ENCODE measurements around the gene UBE3B.
"Not testable (repeated sequence)": the region's sequence is repeated elsewhere in the genome, so short reads cannot be mapped to it uniquely, and the experiment has no call there.

Gene UBE3B

GRCh38 chr12:109473006-109473405, 4.4 kb upstream of the UBE3B start:
- DNase-seq (ENCODE audit: low read depth in 2 of 2), result no peak

DNA sequence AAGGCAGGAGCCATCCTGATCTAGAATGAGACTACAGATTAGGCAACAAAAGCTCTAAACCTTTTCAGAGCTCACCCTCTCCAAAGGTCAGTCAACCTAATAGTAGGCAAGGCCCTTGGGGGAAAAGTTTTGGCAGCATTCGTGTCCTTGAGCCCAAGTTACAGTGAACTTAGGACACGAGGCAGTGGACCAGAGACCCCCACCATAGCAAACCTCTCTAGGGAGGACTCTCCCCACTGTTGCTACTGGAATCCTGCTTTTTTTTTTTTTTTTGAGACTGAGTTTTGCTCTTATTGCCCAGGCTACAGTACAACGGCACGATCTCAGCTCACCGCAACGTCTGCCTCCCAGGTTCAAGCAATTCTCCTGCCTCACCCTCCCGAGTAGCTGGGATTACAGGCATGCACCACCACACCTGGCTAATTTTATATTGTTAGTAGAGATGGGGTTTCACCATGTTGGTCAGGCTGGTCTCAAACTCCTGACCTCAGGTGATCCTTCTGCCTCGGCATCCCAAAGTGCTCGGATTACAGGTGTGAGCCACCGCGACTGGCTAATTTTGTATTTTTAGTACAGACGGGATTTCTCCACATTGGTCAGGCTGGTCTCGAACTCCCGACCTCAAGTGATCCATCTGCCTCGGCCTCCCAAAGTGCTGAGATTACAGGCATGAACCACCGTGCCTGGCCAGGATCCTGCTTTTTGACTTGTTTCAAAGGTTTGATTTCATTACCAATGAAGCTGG, 3.7 kb upstream of the UBE3B start:
- DNase-seq (ENCODE audit: low read depth in 2 of 2), result not testable (repeated sequence)

DNA sequence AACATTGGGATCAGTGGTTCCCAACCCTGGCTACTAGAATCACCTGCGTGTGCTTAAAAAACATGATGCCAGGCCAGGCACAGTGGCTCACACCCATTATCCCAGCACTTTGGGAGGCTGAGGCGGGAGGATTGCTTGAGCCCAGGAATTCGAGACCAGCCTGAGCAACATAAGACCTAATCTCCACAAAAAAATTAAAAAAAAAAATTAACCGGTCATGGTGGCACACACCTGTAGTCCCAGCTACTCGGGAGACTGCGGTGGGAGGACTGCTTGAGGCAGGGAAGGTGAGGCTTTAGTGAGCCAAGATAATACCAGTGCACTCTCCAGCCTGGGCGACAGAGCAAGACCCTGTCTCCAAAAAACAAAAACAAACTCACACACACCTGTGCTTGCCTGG, 2.3 kb upstream of the UBE3B start:
- DNase-seq (ENCODE audit: low read depth in 2 of 2), result no peak

- no peak for DNase-seq (ENCODE audit: low read depth in 2 of 2)
Measured at GRCh38 chr12:109475993-109476806, 1.2 kb upstream of the UBE3B start.

DNA sequence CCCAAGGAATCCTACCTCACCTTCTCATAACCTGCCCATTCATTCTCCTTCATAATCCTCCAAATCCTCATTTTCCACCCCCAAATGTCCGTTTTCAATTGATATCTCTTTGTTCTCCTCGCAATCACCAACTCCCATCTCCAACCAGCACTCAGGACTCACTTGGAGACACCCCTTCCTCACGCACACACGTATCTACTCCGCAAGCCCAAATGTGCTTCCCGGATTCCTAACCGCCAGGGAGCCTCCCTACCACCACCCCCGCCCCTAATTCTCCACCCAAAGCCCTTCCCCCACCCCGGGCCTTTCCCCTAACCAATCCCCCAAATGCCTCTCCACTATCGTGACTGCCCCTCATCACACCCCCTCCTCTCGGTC, 638 bp upstream of the UBE3B start:
- no peak for DNase-seq (ENCODE audit: low read depth in 2 of 2)

DNA sequence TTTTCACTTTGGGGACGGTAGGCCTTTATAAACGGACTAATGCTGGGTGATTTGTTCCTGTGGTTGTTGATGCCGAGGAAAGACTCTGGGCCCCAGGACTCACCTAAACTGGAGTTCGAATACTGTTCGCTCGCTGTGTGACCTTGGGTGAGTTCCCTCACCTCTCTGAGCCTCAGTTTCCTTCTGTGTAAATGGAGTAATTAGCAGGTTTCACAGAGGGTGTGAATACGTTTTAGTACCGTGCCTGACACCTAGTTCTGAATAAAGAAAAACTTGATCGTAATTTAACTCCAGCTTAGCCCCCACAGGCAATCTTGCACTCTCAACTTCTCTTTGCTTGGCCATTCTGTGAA, 505 bp downstream of the UBE3B start:
- DNase-seq (ENCODE audit: low read depth in 2 of 2), result no peak

DNA sequence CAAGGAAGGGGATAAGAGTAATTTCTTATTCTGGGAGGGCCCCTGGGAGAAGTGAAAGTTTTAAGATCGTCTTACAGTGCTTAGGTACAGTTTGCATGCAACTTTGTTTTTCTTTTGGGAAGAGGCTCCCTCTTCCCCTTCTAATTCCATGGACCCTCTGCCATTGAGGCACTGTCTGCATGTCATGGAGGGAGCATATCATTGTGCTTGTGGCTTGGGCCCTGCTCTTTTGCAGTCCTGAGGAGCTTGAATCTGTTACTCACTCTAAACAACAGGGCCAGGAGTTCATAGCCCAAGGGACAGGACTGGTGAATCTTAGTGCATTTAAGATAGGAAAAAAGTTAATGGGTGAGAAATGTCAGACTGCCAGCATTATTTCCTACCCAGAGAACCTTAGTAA, 2.3 kb downstream of the UBE3B start:
- no peak for DNase-seq (ENCODE audit: low read depth in 2 of 2)

DNA sequence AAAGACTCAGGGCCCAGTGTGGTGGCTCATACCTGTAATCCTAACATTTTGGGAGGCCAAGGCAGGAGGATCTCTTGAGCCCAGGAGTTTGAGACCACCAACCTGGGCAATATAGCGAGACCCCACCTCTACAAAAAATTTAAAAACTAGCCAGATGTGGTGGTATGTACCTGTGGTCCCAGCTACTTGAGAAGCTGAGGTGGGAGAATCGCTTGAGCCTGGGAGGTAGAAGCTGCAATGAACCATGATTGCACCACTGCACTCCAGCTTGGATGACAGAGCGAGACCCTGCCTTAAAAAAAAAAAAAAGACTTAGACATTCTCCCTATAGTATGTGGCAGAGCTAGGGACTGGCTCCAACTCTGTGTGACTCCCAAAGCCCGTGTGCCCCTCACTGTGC, 2.9 kb downstream of the UBE3B start:
- no peak for DNase-seq (ENCODE audit: low read depth in 2 of 2)

- DNase-seq (ENCODE audit: low read depth in 2 of 2), result no peak
Measured at GRCh38 chr12:109481863-109482262, 4.4 kb downstream of the UBE3B start.

GRCh38 chr12:109482491-109482890, 5.1 kb downstream of the UBE3B start:
- DNase-seq (ENCODE audit: low read depth in 2 of 2), result no peak

DNA sequence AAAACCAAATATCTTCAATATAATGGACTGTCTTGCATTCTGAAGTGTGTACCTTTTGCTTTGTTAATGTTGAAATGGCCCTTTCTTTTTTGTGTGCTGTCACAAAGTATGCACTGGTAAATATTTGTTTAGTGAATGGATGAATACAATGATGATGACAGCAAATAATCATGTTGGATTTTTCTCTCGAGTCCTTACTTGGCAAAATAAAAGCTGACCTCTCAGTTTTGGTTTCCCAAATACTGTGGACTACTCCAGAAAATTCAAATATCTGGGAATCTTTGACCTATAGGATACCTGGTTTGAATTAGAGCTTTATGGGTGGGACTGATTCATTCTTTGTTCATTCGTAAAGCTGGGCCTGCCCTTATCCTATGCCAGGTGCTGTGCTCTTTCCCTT, 5.5 kb downstream of the UBE3B start:
- DNase-seq (ENCODE audit: low read depth in 2 of 2), result no peak

GRCh38 chr12:109483346-109483745, 5.9 kb downstream of the UBE3B start:
- no peak for DNase-seq (ENCODE audit: low read depth in 2 of 2)

DNA sequence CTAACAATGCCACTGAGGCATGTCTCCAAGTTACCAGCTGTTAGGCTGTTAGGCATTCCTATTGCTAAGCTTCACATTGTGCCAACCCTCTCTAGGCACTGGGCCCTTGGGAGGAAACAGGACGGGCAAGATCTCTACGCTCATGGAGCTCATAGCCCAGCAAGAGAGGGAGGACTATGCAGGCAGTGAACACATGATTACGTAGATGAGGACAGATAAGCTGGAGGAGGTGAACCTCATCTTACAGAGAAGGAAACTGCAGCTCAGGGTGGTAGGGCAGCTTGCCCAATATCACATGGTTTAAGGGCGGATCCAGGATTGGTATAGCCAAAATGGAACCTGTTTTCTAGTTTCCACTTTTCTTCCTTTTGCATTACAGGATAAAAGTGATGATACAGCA, 7.8 kb downstream of the UBE3B start:
- DNase-seq (ENCODE audit: low read depth in 2 of 2), result no peak

GRCh38 chr12:109487181-109488050, 10.0 kb downstream of the UBE3B start:
- no peak for DNase-seq (ENCODE audit: low read depth in 2 of 2)

DNA sequence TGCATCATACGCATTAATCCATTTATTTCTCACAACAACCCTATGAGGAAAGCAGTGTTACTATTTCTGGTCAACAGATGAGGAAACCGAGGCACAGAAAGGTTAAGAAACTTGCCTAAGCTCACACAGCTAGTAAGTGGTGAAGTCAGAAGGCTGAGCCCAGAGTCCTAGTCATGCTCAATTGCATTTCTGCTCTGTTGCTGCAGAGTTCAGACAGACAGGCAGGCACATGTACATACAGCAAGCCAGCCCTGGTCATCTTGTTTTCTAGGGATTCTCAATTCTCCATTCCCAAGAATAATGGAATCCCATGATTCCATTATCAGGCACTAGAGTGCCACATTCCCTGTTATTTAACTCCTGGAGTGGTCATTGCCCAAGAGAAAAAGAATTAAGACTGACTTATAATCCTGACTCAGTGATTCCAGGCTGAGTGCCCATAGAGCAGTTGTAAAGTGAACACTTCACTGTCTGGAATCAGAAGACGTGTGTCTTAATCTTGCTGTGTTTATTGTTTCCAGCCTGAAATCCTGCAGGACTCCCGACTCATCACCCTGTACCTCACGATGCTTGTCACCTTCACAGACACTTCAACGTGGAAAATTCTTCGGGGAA, 10.7 kb downstream of the UBE3B start:
- DNase-seq (ENCODE audit: low read depth in 2 of 2), result no peak

GRCh38 chr12:109489016-109489954, 11.9 kb downstream of the UBE3B start:
- no peak for DNase-seq (ENCODE audit: low read depth in 2 of 2)

GRCh38 chr12:109489955-109490565, 12.6 kb downstream of the UBE3B start:
- no peak for DNase-seq (ENCODE audit: low read depth in 2 of 2)

- no peak for DNase-seq (ENCODE audit: low read depth in 2 of 2)
Measured at GRCh38 chr12:109491671-109492070, 14.2 kb downstream of the UBE3B start.

GRCh38 chr12:109492371-109492770, 14.9 kb downstream of the UBE3B start:
- no peak for DNase-seq (ENCODE audit: low read depth in 2 of 2)

DNA sequence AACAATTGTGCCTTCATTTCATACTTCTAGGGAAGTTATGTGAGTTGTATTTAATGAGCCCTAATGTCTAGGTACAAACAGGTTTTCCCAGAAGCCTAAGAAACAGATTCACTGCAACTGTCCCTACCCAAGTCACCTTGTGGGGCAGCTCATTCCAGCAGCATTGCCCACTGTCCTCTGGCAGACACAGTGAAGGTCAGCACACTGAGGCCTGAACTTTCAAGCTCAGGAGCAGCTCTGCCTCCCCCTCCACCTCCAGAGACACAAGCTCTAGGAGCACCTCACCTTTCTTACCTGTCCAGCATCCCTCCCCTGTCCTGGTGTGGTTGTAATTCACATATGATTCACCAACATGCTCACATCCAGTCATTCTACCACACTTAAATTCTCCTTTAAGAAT, 15.7 kb downstream of the UBE3B start:
- DNase-seq (ENCODE audit: low read depth in 2 of 2), result no peak

Measured in activated CD4-positive, alpha-beta T cell treated with anti-CD3 and anti-CD28 coated beads for 24 hours (primary cell).